Activated B cell treated with CpG ODN at 0.5 μM for 24 hours (primary cell): ENCODE data around the gene CST8. TPM values are rescaled to one million over a fixed set of nuclear protein-coding genes. Genes with fewer than 3 reads are reported as not detected.
A peak's percentile ranks its signal among the peaks of the same experiment; 100 is the strongest.

Experiments
- ATAC-seq: fragments of 200-7000 bp; cut with Tn5 transposase; one replicate; pipeline ENCODE4 v1.10.0; 2021; ENCODE audit warnings: low read depth, mild to moderate bottlenecking, moderate library complexity
- CTCF ChIA-PET: fragments of 350-600 bp; sonication (Branson Sonifier 250); formaldehyde crosslinking; loops from one replicate; lab custom pipeline; 2021; ENCODE audit warnings: antibody characterized with exemption; lab: Charles Lee
- POLR2A ChIA-PET: fragments of 350-600 bp; sonication (Branson Sonifier 250); formaldehyde crosslinking; loops from one replicate; lab custom pipeline; 2021; ENCODE audit warnings: antibody characterized with exemption; lab: Charles Lee
- DNase-seq: peaks from one replicate; pipeline ENCODE4 v3.0.0; 2022
- H3K27ac Mint-ChIP-seq: one replicate; pipeline ENCODE4 v1.8.0; 2020; ENCODE audit warnings: mixed read lengths
- H3K27me3 Mint-ChIP-seq: one replicate; pipeline ENCODE4 v1.8.0; 2021; ENCODE audit warnings: mixed read lengths
- H3K36me3 Mint-ChIP-seq: one replicate; pipeline ENCODE4 v1.8.0; 2021; ENCODE audit warnings: low read depth, mixed read lengths
- H3K4me1 Mint-ChIP-seq: one replicate; pipeline ENCODE4 v1.8.0; 2021; ENCODE audit warnings: mixed read lengths
- H3K4me3 Mint-ChIP-seq: one replicate; pipeline ENCODE4 v1.8.0; 2020; ENCODE audit warnings: mild to moderate bottlenecking, mixed read lengths
- H3K9me3 Mint-ChIP-seq: one replicate; pipeline ENCODE4 v1.8.0; 2020; ENCODE audit warnings: mixed read lengths
- intact Hi-C: fragments of 100-400 bp; cut with micrococcal nuclease; formaldehyde crosslinking; loops from one replicate; pipeline ENCODE4 v1.15.1; 2024
- total RNA-seq: library from RNA; stranded (reverse); gene quantifications from 2 replicates; pipeline ENCODE4 v1.2.3, GENCODE V29; 2022
- TF ChIP-seq, protein P1 (sequence below): fragments of 200-600 bp; IDR thresholded peaks from one replicate; pipeline ENCODE4 v1.8.0; 2022; ENCODE audit warnings: antibody characterized with exemption, mild to moderate bottlenecking

The CST8 gene
- total RNA-seq, 1 donor from 2014 or later: not detected

DNA sequence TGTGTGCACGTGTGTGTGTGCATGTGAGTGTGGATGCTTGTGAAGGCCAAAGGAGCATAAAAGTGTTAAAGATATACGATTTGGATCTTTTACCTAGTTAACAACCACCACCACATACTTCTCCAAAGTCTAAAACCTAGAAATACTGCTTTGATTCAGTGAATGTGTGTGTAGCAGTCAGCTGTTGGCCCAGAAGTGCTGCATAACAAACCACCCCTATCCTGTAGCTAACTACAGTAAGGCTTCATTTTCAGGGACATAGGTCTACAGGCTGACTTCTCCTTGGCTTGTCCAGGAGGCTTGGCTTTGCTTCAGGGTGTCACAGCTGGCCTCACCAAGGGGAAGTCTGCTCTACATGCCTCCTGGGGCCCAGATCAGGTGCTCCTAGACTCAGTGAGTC, 2.4 kb upstream of the CST8 start:
- no peak overlapping the region for H3K27ac Mint-ChIP-seq
- intact Hi-C loops: no loop called here
- ATAC-seq (no peak), DNase-seq (no peak)
- H3K4me3 Mint-ChIP-seq: no peak overlapping the region
- peaks cover 2% of the 10 kb centered on the region for H3K9me3 Mint-ChIP-seq
- no peaks in the 10 kb centered on the region for H3K36me3 Mint-ChIP-seq
- ChIA-PET POLR2A (no interaction called here), CTCF (no interaction called here)
- no peaks in the 10 kb centered on the region for H3K27me3 Mint-ChIP-seq
- TF ChIP-seq, protein P1, sequence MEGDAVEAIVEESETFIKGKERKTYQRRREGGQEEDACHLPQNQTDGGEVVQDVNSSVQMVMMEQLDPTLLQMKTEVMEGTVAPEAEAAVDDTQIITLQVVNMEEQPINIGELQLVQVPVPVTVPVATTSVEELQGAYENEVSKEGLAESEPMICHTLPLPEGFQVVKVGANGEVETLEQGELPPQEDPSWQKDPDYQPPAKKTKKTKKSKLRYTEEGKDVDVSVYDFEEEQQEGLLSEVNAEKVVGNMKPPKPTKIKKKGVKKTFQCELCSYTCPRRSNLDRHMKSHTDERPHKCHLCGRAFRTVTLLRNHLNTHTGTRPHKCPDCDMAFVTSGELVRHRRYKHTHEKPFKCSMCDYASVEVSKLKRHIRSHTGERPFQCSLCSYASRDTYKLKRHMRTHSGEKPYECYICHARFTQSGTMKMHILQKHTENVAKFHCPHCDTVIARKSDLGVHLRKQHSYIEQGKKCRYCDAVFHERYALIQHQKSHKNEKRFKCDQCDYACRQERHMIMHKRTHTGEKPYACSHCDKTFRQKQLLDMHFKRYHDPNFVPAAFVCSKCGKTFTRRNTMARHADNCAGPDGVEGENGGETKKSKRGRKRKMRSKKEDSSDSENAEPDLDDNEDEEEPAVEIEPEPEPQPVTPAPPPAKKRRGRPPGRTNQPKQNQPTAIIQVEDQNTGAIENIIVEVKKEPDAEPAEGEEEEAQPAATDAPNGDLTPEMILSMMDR: no peak
- H3K4me1 Mint-ChIP-seq: peaks cover 24% of the 10 kb centered on the region

DNA sequence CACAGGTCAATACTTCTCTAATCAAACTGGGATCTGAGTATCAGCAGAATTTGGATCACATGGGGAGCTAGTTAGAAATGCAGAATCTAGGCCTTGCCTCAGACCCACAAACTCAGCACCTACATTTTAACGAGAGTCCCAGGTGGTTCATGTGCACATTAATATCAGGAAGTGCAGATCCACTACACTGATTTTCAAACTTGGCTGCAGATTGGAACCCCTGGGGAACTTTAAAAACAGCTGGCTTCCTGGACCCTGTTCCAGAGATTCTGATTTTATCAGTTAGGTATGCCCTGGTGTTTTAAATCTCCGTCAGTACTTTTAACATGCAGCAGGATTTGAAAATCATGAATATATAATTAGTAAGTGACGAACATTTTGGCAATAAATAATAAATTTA, 1.9 kb upstream of the CST8 start:
- no peak overlapping the region for H3K27ac Mint-ChIP-seq
- TF ChIP-seq, protein P1: no peak
- CTCF ChIA-PET: no interaction called here

DNA sequence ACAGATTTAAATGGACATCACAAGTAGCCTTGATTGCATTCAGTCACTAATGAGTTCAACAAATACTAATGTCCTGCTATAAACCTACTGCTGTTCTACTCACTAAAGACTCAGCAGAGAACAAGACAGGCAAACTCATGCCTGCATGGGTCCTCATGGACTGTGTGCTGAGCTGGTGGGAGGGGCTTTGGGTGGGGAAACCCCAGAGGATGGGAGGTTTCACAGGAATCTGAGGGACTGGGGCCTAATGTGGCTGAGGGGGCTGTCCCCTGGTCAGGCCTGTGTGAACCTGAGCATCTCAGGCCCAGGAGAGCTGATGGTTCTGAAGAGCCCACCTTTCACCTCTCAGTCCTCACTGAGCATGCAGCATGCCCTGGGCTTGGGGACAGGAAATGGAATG, 1.4 kb downstream of the CST8 start:
- TF ChIP-seq, protein P1: no peak
- CTCF ChIA-PET: no interaction called here
- intact Hi-C loops: no loop called here
- Mint-ChIP-seq H3K4me3 (no peak overlapping the region), H3K36me3 (no peaks in the 10 kb centered on the region), H3K27ac (no peak overlapping the region), H3K4me1 (peaks cover 17% of the 10 kb centered on the region), H3K9me3 (peaks cover 4% of the 10 kb centered on the region), H3K27me3 (no peaks in the 10 kb centered on the region)
- ATAC-seq (peak; percentile 45), DNase-seq (no peak)
- POLR2A ChIA-PET: interaction anchor here (0.6 kb wide), 1 partner anchor 1562 kb away, joined by 3 read pairs; no protein-coding TSS in a partner anchor

More for the DNA sequence above, 1.9 kb upstream of the CST8 start:
- H3K27me3 Mint-ChIP-seq: no peaks in the 10 kb centered on the region
- no peaks in the 10 kb centered on the region for H3K36me3 Mint-ChIP-seq
- H3K9me3 Mint-ChIP-seq: peaks cover 2% of the 10 kb centered on the region
- no peak overlapping the region for H3K4me3 Mint-ChIP-seq
- no peak for DNase-seq
- peaks cover 23% of the 10 kb centered on the region for H3K4me1 Mint-ChIP-seq
- POLR2A ChIA-PET: no interaction called here
- intact Hi-C loops: no loop called here
- no peak for ATAC-seq

DNA sequence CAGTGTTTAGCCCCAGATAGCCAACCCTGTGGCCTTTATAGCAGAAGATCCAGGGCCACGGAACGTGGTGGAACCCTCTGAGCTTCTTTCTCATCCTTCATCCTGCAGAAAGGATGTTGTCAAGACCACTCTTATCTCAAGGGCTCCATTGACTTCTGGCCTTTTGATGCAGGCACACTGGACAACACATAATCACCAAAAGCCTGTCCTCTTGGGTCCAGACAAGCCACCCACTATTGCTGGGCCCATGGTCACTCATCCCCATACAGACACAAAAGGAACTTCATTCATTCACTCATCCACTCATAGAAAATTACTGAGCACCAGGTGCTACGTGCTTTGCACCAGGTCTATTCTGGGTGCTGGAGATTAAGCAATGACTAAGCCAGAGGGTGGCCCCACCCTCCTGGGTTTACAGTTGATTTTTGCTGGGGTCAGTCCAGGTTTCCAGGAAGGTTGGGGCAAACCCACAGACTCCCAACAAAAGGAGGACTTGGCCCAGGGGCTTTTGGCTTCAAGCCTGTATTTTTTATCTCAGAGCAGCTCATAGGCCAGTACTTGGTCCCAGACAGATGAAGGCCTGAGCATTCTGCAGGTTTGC, 2.4 kb downstream of the CST8 start:
- no peak for ATAC-seq
- H3K27me3 Mint-ChIP-seq: no peaks in the 10 kb centered on the region
- intact Hi-C loops: no loop called here
- POLR2A ChIA-PET: no interaction called here
- TF ChIP-seq, protein P1: no peak
- no peak for DNase-seq
- CTCF ChIA-PET: no interaction called here
- no peak overlapping the region for H3K27ac Mint-ChIP-seq
- H3K36me3 Mint-ChIP-seq: no peaks in the 10 kb centered on the region
- H3K4me3 Mint-ChIP-seq: no peak overlapping the region
- H3K9me3 Mint-ChIP-seq: peaks cover 4% of the 10 kb centered on the region
- H3K4me1 Mint-ChIP-seq: peaks cover 17% of the 10 kb centered on the region

DNA sequence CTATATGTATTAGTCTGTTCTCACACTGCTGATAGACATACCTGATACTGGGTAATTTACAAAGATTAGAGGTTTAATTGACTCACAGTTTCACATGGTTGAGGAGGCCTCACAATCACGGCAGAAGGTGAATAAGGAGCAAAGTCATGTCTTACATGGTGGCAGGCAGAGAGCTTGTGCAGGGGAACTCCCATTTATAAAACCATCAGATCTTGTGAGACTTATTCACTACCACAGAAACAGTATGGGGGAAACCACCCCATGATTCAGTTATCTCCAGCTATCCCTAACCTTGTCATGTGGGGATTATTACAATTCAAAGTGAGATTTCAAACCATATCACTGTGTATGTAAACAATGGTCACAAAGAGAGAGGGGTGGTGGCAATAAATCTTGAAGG, 6.6 kb downstream of the CST8 start:
- intact Hi-C loops: no loop called here
- H3K9me3 Mint-ChIP-seq: peaks cover 4% of the 10 kb centered on the region
- no peak overlapping the region for H3K27ac Mint-ChIP-seq
- TF ChIP-seq, protein P1: no peak
- no peaks in the 10 kb centered on the region for H3K27me3 Mint-ChIP-seq
- CTCF ChIA-PET: no interaction called here
- DNase-seq: no peak
- no peak overlapping the region for H3K4me3 Mint-ChIP-seq
- H3K36me3 Mint-ChIP-seq: no peaks in the 10 kb centered on the region
- POLR2A ChIA-PET: no interaction called here
- H3K4me1 Mint-ChIP-seq: no peaks in the 10 kb centered on the region
- no peak for ATAC-seq
